GM19438 (cell line): ENCODE data around the gene PTPRJ.
"Not testable (repeated sequence)": the region's sequence is repeated elsewhere in the genome, so short reads cannot be mapped to it uniquely, and the experiment has no call there.

Experiments
- ATAC-seq: cut with Tn5 transposase; IDR thresholded peaks from one replicate; pipeline ENCODE4 v1.9.1; 2021; ENCODE audit warnings: low read depth; ENCODE audit not compliant: unreplicated experiment

Gene PTPRJ

DNA sequence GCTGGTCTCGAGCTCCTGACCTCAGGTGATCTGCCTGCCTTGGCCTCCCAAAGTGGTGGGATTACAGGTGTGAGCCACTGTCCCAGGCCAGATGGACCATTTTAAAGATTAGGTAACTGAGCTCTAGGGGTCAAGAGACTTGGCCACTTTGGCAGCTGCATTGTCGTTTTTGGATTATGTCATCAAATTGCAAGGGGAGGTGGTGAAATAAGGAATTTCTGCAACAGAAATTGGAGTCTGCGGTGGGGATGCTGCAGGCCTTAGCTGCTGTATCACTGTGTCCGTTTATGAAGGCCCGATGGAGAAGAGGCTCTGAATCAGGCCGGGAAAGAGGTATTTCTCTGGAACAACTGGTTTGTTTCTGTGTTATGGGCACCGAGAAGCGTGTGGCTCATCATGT, 34.6 kb downstream of the PTPRJ start:
- no peak for ATAC-seq

DNA sequence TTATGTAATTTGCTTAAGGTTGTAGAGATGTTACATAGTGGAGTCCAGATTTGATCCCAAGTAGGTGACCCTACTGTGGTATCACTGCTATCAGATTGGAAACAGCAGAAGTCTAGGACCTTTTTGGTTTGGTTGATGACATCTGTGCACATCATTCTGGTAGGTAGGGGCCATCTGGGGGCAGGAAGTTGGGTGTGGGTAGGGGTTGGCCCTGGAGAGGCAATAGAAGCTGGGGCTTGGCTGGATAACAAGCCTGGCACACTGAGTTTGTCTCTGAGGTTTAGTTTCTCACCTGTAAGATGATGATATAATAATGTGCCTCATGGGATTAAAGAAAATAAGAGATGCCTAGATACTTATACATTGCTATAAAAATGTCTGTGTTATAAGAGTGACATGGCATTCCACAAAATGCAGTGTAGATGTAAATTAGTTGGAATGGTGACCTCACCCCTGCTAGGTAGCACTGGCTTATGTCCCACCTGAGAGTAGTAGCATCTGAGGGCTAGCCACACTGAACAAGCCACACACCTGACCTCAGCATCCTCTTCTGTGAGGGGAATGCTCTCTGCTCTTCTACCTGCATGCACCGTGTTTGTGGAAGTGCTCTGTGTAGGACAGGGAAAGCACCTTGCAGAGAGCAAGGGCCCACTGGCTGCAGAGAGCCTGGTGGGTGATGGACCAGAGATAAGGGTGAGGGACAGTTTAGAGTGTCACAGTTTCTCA, 36.9 kb downstream of the PTPRJ start:
- ATAC-seq = no peak

DNA sequence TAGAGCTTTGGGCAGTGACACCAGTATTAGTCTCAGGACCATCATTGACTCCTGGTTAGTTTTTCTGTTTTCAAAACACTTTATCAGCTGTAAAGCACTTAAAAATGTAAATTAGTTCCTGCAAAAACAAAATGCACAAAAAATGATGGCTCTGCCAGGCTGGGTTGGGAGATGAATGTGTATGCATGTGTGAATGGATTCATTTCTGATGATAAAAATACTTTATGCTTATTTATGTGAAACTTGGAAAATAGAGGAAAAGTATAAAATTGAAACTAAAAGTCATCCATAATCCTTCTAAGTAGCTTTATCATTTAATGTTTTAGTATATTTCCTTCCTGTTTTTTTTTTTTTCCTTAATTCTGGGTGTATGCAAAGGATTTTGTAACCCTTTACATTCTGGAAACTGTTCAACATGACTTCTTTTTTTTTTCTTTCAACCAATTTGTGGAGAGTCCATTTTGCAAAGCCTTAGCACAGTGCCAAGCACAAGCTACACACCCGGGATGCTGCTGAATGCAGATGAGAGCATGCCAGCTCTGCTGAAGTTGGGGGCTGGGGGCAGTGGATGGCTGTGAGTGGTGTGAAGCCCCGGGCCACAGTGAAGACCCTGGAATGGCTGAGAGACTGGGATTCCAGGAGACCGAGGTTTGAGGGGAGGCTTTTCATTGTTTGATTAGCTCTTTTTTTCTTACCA, 37.6 kb downstream of the PTPRJ start:
- no peak for ATAC-seq

DNA sequence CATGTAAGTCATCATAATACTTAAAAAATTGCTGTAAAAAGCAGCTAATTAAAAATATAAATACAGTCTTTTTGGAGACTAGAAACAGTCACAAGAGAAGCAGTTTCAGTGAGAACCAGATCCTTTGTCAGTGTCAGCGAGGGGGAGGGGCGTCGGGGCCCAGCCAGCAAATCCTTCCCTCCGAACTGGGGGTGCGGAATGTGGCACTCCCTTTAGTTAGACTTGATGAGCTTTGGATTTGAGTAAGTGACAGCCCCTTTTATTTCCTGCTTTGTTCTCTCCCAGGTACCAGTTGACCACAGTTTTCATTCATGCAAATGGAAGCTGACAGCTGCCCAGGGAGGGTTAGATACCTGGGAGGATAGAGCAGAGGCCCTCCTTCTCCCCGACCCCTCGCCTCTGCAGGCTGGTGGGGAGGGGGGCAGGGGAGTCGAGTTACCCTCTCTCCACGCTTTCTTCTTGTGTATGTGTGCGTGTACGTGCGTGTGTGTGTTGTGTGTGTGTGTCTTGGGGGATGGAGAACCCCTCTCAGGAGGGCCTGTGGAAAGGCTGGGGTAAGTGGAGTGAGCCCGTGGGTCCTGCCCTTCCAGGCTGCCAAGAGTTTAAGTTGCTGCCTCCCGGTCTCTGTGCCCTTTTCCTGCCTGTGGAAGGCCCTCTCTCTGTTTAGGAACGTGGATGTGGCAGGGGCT, 38.3 kb downstream of the PTPRJ start:
- no peak for ATAC-seq

DNA sequence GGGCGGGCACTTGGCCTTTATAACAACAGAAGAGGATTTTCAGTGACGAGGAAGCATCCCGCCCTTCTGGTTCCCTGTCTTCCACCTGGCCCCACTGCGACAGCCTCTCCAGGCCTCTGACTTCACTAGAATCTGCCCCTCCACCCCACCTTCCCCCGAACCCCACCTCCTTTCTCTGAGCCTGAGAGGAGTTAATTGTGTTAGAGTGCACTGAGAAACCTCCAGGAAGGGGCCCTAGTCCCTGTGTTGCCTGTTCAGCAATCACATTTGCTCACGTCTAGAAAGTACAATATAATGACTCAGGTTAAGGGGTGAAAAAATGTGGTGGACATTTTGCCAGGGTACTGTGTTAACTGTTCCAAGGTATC, 38.8 kb downstream of the PTPRJ start:
- ATAC-seq = no peak

DNA sequence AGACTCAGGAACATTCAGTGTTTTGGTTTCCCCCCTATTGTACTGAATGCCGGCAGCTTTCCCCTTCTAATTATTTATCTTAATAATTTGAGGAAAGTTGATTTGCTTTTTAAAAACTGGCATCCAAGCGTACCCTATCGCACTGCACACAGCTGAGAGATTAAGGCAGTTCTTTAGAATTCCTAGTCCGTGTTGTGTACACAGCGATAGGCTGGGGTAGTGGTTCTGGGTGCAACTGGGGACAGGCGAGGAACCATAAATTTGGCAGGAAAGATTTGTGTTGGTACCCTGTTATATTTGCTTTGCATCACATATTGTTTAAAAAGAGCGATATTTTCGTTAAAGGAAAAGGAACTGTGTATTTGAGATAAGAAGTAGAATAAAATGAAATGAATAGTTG, 39.2 kb downstream of the PTPRJ start:
- ATAC-seq = no peak

DNA sequence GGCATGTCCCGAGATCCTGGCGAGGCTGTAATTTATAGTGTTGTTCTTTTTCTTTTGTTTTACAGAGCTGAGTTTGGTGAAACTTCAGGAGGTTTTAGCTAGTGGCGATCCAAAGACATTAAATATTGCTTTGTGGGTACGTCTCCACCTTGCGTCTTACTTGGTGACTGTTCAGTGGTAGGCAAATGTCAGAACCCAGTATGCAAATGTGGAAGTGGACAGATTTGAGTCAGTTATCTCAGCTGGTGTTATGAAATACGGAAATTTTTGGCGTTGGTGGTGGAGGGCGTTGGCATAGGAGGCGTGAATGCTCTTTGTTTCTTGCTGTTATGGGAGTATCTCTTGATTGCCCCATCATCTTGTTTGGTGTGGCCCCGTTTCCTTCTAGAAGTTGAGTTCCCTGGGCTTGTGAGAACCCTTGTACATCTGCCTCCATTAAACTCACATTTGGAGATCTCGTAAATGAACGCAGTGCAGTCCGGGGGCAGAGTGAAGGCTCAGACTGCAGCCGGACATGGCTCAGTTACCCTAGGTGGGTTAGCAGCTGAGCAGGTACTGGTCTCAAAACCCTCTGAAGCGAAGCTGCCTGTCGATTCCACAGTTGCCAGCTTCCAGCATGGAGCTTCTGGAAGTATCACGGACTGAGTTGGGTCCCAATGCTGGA, 39.9 kb downstream of the PTPRJ start:
- ATAC-seq = peak; percentile 56

DNA sequence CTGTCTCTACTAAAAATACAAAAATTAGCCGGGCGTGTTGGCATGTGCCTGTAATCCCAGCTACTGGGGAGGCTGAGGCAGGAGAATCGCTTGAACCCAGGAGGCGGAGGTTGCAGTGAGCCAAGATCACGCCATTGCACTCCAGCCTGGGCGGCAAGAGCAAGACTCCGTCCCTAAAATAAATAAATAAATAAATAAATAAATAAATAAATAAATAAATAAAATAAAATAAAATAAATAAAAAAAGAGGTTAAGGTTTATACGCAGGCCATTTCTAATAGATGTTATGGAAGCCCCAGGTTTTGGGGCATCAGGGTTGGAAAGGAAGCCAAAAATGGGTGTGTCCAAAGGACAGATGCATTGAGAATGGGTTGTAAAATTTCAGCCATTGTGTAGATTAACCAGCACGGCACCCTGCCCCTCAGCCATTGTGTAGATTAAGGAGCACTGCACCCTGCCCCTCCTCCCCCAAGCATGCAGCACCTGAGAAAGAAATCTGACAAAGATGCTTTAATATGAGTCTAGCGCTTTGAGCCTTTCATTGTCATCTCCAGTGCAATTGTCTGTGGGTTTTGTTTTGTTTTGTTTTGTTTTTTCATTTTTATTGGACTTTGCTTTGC, 41.0 kb downstream of the PTPRJ start:
- ATAC-seq = not testable (repeated sequence)

DNA sequence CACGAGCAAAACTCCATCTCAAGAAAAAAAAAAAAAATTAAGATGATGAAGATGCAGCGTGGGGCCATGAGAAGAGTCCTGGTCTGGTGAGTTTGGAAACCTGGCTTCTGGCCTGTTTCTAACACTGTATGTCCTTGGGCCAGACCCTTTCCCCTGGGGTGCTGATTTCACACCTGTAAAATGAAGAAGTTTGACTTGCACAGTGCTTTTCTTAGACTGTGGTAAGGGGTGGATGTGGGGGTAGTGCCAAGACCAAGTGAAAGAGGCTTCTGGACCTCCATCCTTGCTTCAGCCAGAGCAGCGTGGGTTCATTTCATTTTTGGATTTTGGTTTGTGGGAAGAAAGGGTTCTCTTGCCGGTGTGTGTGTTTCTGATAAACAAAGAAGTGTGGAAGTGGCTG, 42.1 kb downstream of the PTPRJ start:
- no peak for ATAC-seq

DNA sequence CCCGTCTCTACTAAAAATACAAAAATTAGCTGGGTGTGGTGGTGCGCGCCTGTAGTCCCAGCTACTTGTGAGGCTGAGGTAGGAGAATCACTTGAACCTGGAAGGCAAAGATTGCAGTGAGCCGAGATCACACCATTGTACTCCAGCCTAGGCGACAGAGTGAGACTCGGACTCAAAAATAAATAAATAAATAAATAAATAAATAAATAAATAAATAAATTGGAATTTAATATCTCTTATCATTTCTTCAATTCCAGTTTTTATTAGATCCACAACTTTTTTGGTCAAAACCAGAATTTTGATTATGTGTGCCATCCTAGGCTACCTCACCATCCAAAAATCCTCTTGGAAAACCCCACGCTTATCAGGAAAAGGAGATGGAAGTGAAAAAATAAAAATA, 43.2 kb downstream of the PTPRJ start:
- ATAC-seq = not testable (repeated sequence)

DNA sequence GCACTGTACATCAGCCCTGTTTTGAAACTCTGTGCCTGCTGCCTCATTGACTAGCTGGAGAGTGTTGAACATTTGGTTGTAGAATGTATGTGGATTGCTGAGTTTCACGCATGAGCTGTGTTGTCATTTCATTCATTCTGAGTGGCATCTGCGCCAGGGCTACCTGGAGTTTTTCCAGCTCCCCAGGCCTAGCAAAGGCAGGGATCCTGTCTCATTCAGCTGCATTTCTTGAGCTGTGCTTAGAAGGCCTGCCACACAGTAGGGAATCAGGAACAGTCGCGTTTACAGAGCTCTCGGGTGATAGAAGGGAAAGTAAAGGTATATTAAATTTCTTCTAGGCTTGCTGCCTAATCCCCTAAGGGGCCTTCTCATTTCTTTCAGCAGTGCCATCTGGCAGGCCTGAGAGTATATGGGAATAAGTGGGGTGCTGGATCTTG, 44.3 kb downstream of the PTPRJ start:
- ATAC-seq = no peak

DNA sequence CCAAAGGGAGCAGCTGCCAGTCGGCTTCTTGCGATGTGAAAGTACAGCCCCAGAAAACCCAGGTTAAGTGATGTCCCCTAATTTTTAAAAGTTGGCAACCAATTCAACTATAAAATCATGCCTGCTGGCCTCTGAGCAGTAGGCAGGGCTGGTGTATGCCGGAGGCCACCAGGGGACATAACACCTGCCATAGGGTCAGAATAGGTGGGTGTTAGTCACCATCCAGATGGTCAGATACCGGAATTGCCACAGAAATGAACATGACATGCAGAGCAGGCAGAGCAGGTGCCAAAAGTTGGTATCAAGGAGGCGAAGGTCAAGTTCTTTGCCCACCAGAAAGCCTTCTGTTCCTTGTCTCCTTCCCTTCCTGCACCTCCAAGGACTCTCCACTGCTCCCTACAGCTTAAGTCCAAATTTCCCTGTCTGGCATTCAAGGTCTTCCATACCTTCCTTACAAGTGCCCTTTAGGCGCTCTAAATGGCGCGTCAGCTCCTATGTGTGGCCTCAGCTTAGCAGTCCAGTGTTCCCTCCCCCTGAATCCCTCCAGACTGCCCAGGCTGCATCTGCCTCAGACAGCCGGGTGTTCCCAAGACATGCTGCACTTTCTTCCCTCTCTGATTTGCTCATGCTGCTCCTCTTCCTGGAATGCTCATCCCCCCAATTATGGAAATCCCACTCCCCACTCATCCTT, 45.1 kb downstream of the PTPRJ start:
- no peak for ATAC-seq

DNA sequence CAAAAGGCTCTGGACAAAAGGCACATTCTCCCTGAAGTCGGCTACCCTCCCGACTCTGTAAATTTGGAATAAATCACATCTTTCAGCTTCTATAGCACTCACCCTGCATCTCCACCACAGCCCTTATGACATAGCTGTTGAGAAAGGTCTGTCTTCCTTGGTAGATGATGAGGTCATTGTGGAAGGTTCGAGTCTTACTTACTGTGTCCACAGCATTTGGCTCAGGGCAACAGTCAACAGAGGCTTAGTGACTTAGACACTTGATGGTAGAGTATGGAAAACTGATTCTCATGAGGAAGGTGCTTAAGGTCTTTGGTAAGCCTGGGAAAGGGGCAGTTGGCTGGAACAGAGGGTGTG, 45.6 kb downstream of the PTPRJ start:
- no peak for ATAC-seq

DNA sequence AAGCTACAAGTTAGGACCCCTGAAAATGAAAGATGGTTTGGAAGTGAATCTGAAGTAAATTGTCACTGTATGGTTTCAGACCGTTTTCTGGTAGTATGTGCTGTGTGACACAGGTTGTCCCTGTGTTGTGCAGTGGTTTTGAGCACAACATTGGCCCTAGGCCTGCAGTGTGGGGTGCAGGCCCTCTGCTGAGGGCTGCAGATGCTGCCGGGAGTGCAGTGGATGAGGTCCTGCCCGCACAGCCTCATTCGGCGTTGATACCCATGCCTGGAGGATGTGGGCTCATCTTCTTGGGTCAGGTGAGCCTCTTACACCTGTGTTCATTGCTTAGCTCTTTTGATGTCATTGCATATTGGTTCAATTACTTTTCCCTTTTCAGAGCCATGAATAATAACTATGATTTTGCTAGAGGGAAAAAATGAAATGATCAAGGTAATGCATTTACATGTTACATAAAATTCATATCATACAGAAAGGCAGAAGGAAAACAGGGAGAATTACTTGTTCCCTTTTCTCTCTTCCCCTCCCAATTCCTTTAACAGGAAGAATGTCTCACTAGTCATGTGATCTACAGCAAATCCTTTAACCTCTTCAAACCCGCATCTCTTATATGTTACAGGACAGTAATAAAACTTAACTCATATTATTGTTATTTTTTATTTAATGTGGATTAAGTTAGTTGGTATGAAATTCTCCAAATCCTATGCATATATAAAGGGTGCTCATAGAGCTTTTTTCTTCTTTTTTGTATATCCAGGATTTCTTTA, 48.7 kb downstream of the PTPRJ start:
- ATAC-seq = no peak

DNA sequence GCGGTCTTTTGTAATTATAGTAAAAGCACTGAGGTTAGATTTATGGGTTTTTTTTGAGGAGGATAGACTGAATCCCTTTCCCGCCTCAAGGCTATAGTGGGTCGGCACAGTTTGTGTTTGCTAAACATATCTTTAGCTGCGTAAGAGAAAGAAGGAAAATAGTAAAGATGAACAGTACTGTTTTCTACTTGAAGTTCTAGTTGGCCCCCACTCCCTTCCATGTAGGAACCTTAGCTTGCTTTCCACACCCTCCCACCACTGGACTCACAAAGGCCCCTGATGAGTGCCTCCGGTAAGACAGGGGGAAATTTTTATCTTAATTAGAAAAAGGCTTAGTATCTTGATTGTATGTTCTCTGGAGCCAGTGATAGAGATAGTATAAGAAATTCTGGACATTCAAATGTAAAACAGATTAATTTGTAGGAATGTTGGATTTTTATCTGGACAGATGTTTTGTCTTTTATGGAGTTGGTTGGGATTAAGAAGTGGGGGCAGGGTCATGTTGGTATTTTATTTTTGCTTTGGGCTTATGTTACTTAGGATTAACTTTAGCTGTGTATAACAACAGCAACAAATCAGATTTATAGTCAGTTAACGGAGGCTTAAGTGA, 49.4 kb downstream of the PTPRJ start:
- no peak for ATAC-seq

DNA sequence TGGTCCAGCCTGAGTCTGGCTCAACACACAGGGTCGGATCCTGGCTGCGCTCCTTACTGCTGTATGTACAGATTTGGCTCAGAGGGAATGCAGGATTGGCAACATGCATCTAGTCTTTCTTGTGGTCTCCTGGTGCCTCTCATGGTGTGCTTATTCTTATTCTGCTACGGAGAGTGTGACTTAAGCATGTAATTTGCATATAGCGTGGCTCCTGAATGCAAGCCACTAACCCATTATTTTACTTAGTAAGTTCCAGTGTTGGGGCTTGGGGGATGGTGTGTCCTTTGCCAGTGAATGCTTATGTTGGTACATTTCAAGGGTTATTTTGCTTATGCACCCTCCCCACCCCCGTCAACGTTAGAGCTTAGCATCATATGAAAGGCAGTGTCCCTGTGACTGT, 51.2 kb downstream of the PTPRJ start:
- no peak for ATAC-seq

DNA sequence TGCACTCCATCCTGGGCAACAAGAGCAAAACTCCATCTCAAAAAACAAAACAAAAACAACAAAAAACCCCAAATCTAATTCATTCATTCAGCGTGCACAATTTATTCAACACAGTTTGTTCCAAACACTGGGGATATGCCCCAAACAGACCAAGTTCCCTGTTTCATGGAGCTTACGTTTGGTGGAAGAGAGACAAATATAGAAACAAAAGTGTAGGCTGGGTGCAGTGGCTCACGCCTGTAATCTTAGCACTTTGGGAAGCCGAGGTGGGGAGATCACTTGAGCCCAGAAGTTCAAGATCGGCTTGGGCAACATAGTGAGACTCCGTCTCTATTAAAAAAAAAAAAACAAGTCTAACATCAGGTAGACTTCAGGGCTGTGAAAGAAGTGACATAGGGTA, 52.4 kb downstream of the PTPRJ start:
- ATAC-seq = no peak

DNA sequence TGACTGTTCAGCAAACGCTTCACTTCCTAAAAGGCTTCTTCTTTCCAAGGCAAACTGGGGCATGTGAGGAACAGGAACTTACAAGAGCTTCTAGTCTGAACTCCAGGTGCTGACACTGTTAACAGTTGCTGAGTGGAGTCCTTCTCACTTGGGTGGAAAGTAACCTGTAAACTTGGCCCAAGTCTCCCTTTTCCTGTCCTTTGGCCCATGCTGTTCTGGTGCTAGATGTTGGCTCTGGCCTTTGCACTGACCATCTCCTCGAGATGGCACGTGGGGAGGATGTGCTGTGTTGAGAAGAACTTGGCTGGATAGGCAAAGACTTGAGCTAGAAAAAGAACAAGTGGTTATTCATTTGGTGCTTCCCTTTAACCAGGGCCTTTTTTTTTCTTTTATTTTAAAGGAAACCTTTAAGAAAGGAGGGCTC, 53.6 kb downstream of the PTPRJ start:
- no peak for ATAC-seq
